SKM-1 treated with dmso at 0.1 percent for 144 hours (cell line): ENCODE measurements around the gene HMCN2.

Experiments used
- DNase-seq: peaks from one replicate; lab custom pipeline; 2025; ENCODE audit not compliant: unreplicated experiment; lab: John Stamatoyannopoulos, UW

The HMCN2 gene

DNA sequence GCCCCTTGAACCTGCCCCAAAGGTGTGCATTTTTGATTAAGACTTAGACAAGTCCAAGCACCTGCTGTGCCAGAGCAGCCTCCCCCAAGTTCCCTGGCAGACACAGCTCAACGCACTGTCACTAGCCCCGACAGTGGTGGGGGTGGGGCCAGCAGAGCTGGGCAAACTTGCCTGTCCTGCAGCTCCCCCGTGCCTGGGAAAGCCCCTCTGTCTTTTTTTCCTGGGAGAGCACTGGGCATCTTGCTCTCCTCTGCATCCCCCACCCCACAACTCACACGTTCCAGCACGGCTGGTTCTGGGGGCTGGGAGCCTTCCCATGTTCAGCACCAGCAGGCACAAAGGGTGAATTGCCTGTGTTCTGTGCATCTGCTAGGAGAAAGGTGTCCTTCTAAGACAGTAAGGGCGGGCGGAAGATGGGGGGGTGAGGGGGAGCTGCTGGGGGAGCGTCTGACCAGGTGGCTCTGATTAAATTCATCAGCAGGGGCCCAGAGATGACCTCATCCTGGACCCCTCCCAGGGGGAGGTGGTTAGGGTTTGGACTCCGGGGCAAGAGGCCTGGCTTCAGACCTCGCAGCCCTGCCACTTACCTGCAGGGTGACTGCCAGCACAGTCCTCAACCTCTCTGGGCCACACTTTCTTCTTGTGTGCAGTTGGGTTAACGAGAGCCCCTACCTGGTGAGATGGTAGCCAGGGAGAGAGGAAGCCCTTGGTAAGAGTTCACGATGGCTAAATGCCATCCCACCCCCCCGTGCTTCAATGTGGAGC is 23.5 kb downstream of the HMCN2 start:
- no peak for DNase-seq

- DNase-seq, result no peak
Measured at GRCh38 chr9:130289711-130290241, 24.2 kb downstream of the HMCN2 start.

GRCh38 chr9:130290291-130291181 is 25.0 kb downstream of the HMCN2 start:
- no peak for DNase-seq

DNA sequence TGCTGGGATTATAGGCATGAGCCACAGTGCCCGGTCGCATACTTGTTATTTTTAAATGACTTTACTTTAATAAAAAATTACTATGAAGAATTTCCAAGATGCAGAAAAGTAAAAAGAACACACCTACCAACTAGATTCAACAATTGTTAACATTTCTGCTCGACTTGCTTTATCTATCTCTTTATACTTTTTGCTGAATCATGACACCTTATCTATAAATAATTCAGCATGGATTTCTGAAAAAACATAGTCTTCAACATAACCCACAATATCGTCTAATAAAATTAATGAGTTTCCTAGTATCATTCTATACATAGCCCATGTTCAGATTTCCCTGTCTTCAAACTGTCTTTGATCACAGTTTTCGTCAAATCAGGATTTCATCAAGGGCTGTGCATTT is 25.9 kb downstream of the HMCN2 start:
- DNase-seq, result no peak

DNA sequence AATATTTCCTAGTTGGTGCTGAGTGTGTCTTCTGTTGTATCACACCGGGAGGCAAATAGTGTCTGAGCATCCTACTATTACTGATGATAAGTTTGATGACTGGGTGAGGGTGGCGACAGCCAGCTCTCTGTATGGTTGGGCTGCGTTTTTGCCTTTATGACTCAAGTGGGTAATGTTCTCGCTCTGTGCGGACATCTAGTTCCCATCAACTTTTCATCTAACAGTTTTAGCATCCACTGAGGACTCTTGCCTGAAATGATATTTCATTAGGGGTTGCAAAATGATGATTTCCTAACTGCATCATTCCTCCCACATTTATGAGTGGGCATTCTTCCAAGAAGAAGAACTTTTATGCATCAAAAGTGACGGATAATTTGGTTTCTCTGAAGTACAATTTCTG is 26.5 kb downstream of the HMCN2 start:
- DNase-seq, result no peak

DNA sequence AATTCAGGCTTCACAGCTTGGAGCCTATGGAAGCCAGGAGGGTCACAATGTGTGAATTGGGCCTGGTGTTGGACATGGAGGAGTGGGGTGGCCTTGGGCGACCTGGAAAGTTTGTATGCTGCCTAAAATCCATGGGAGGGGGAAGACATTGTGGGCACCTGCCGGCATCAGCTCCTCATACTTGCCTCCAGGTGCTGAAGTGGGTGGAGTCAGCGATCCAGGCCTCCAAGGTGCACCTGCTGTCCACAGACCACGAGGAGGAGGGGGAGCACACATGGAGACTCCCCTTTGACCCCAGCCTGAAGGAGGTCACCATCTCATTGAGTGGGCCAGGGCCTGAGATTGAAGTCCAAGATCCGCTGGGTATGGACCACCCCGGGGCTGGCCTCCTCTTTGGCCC is 29.1 kb downstream of the HMCN2 start:
- DNase-seq, result no peak

GRCh38 chr9:130295431-130295830 is 29.9 kb downstream of the HMCN2 start:
- DNase-seq, result no peak

DNA sequence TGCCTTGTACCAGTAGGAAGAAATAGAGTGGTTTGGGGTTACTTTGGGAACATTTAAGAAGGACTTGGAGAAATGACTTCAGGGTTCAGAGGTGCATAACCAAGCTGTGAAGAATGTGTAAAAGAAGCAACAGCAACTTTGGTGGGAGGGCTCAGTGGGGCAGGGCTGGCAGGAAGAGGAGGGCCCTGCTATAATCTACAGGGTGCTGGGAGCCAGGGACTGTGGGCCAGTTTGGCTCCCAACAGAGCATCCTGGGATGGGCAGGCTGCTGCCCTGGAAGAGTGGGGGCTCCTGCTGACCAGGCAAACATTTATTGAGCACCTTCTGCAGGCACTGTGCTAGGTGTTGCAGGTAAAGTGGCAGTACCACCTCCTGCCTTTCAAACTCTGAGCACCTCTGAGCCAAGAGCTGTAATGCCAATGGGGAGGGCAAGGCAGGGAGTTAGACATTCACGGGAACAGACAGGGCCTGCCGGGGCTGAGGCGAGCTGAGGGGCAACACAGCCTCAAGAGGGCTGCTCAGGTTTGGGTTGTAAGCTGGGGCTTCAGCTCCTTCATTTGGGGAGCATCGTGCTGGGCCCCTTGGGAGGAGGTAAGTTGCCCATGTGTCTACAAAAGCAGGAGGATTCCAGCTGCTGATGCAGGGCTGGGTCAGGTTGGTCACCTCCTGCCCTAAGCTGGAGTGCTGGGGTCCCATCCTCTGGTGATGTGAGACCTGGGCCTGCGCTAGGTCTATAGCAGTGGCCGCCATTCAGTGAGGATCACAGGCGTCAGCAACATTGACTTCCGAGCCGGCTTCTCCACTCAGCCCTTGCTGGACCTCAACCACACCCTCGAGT is 30.6 kb downstream of the HMCN2 start:
- DNase-seq, result no peak

- no peak for DNase-seq
Measured at GRCh38 chr9:130296783-130297055, 31.2 kb downstream of the HMCN2 start.

- no peak for DNase-seq
Measured at GRCh38 chr9:130297371-130297770, 31.8 kb downstream of the HMCN2 start.

DNA sequence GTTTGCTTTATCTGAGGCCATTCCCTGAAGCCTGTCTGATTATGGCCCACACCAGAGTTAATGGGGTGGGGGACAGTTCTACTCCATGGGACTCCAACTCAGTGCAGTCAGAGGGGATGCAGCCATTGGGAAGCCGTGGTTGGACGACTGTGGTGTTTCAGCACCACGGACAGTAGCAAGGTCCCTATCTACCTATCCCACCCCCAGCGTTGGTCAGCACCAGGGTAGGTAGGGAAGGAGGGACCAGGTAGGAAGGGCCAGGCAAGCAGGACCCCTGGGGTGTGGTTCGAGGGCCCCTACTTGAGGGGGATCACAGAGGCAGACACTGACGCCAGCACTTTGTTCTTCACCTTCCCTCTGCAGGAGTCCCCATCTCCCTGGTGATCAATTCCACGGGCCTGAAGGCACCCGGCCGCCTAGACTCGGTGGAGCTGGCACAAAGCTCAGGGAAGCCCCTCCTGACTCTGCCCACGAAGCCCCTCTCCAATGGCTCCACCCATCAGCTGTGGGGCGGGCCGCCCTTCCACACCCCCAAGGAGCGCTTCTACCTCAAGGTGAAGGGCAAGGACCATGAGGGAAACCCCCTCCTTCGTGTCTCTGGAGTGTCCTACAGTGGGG is 33.2 kb downstream of the HMCN2 start:
- DNase-seq, result no peak

DNA sequence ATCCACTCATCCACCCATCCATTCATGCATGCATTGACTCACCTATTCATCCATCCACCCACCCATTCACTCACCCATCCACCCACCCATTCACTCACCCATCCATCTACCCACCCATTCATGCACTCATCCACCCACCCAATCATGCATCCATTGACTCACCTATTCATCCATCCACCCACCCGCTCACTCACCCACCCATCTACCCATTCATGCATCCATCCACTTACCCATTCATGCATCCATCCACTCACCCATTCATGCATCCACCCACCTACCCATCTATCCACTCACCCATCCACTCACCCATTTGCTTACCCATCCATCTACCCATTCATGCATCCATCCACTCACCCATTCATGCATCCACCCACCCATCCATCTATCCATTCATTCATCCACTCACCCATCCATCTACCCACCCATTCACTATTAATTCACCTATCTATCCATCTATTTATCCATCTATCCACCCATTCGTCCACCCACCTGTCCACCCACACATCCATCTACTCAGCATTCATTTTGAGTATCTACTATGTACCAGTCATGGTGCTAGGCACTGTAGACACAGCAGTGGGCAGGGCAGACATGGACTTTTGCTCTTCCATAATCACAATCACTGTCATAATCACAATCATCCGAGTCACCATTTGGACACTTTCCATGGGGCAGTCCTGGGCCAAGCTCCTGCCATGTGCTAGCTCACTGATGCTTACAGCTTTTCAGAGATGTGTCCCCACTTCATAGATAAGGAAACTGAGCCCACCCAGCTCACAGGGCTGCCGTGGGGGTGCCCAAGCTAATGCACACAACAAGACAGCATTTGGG is 34.4 kb downstream of the HMCN2 start:
- DNase-seq, result no peak

- DNase-seq, result no peak
Measured at GRCh38 chr9:130300739-130301138, 35.2 kb downstream of the HMCN2 start.

DNA sequence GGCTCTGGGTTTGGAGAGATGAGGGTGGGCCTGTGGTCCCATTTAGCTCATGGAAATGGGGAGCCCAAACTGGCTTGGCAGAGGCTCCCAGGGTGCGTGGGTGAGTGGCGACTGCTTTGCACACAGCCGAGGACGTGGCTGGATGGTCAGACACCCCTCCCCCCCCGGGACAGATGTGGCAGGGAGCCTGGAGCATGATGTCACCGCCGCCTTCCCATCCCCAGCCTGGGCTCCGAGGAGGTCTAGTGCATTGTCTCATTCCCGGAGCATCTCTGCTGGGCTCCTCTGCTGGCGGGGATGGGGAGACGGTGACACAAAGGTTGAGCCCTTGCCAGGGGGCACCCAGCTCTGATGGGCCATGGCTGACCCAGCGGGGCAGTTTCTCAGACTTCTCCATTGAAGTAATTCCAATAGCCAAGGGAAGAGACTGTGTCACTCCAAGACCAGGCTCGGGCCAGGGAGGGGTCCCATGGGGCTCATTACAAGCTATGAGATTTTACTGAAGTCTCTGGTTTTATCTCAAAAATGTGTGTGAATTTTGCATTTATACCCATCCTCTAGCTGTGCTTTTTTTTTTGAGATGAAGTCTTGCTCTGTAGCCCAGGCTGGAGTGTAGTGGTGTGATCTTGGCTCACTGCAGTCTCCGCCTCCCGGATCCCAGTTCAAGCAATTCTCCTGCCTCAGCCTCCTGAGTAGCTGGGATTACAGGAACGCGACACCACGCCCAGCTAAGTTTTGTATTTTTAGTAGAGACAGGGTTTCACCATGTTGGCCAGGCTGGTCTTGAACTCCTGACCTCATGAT is 36.1 kb downstream of the HMCN2 start:
- DNase-seq, result no peak

DNA sequence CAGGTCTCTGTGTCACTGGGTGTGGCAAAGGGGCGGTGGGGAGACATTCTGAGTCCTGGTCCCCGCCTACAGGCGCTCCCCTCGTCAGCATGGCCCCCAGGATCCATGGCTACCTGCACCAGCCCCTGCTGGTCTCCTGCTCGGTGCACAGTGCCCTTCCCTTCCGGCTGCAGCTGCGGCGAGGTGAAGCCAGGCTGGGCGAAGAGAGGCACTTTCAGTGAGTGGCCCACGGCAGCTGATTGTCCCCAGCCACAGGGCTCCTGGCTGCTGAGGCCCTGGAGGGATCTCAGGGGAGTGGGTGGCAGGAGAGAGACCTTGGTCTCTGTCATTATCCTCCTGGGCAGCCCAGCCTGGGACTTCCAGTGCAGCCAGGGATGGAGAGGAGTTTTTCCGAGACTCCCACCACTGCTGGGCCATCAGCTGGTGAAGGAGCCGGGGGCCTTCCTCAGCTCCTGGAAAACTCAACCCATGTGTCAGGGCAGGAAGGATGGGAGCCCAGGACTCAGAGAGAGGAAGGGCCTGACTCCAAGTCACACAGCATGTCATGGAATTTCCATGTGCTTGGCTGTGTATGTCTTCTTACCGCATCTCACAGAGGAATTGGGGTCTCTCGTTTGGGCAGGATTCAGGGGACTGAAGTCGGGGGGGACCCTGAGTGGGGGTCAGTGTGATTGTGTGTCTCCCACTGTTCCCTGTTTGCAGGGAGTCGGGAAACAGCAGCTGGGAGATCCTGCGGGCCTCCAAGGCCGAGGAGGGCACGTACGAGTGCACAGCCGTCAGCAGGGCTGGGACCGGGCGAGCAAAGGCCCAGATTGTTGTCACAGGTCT is 37.4 kb downstream of the HMCN2 start:
- DNase-seq, result no peak

DNA sequence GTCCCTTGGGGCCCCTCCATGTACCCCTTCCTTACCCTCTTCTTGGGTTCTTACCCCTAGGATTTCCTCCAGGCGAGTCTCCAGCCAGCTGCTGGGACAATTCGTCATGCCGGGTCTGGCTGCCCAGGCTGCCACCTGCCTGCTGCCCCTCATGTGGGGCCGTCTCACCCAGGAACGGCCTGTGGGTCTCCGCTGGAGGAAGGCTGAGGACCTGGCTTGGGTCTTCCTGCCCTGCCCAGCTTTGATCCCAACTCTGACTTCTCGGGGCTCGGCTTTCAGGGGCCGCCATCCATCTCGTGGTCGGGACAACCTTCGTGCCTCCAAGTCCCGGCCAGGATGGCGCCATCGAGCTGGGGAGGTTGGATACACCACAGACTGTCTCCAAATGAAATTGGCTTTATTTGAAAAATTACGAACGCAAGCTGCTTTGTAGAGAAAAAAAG is 38.1 kb downstream of the HMCN2 start:
- no peak for DNase-seq

DNA sequence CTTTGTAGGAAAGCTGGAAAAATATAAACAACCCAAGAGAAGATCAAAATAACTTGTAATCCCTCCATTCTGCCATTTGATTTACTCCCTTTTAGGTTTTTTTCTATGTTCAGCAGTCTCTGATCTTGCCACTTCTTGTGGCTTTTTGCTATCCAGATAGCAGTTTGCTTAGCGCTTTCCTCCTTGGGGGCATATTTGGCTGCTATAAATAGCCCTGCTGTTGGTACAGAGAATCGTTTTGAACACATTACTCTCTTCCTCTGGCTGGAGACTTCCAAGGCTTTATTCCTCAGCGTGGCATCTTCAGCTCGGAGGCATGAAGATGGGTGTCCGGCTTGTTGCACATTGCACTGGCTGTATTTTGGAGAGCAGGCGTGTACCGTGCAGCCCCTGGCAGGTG is 38.6 kb downstream of the HMCN2 start:
- no peak for DNase-seq

GRCh38 chr9:130304643-130305042 is 39.1 kb downstream of the HMCN2 start:
- no peak for DNase-seq
